Measurements from ENCODE around the gene WWOX.

DNA sequence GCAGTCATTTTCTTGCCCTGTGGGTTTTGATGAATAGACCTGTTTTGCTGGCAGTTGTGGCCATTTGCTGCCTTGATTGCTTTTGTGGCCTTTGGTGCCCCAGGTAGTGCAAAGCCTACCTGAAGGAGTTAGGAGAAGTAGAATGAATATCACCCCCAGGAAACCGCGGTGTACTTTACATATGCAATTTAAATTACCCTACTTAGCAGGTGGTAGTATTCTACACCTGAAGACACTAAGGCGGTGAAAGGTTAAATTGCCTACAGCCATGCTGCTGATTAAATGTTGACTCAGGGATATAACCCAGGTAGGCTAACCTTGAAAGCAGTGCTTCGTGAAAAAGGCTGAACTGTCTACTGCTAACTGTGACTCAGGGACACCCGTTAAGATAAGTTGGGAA, 27.2 kb upstream of the WWOX start:
- TF ChIP-seq, protein P1, sequence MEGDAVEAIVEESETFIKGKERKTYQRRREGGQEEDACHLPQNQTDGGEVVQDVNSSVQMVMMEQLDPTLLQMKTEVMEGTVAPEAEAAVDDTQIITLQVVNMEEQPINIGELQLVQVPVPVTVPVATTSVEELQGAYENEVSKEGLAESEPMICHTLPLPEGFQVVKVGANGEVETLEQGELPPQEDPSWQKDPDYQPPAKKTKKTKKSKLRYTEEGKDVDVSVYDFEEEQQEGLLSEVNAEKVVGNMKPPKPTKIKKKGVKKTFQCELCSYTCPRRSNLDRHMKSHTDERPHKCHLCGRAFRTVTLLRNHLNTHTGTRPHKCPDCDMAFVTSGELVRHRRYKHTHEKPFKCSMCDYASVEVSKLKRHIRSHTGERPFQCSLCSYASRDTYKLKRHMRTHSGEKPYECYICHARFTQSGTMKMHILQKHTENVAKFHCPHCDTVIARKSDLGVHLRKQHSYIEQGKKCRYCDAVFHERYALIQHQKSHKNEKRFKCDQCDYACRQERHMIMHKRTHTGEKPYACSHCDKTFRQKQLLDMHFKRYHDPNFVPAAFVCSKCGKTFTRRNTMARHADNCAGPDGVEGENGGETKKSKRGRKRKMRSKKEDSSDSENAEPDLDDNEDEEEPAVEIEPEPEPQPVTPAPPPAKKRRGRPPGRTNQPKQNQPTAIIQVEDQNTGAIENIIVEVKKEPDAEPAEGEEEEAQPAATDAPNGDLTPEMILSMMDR (conservative IDR thresholded peaks at IDR 0.05; ENCODE audit: low read depth, low read length), result no peak
- TF ChIP-seq CEBPB (IDR thresholded peaks at IDR 0.05; ENCODE audit: low read depth, low read length) (no peak), NFE2L2 (IDR thresholded peaks at IDR 0.05; ENCODE audit: low read depth, low read length) (no peak)
- TF ChIP-seq, protein P2, sequence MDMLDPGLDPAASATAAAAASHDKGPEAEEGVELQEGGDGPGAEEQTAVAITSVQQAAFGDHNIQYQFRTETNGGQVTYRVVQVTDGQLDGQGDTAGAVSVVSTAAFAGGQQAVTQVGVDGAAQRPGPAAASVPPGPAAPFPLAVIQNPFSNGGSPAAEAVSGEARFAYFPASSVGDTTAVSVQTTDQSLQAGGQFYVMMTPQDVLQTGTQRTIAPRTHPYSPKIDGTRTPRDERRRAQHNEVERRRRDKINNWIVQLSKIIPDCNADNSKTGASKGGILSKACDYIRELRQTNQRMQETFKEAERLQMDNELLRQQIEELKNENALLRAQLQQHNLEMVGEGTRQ (IDR thresholded peaks at IDR 0.05; ENCODE audit: low read depth, low read length), result no peak
